HCEC 1CT (cell line): Measurements from ENCODE around the gene MRPS22.

ENCODE experiments used
- DNase-seq: peaks from one replicate; pipeline ENCODE4 v3.0.0-alpha.2; 2017

Gene MRPS22

DNA sequence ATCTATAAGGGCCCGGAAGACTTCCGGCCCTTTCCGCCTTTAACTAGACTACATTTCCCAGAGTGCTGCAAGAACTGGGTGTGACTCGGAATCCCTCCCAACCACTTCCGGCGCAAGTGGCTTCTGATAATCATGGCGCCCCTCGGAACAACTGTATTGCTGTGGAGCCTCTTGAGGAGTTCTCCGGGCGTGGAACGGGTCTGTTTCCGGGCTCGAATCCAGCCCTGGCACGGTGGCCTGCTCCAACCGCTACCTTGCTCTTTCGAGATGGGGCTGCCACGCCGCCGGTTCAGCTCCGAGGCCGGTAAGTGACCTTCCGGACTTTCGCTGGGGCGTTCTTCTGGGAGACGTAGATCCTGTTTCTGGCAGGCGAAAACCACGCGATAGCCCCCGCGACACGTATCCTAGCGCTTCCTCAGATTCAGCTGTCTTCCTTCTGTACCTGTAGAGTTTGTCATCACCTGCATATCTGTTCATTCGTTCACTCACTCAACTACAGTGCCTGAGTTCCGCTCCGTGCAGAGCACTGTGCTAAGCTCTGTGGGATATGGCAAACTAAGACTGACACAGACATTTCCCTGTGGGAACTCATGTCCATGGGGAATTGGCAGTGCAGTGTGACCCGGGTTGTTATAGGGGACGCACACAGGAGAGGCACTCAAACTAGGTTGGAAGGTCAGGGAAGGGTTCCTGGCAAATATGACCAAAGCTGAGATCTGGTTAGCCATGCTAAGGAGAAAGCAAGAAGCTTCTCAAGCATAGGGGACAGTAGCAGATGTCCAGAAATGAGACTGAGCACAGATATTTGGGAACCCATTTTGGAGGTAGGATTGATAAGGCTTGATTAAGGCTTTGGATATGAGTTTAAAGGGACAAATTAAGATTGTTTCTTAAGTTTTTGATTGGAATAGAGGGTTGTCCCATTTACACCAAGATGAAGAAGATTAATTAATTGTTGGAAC, at the start of gene MRPS22:
MRPS22 (plus strand) TSS at position 126 of the 962 bp plus-strand sequence; CDS start at position 133, 7 bp downstream.
- DNase-seq, result peak; percentile 91

DNA sequence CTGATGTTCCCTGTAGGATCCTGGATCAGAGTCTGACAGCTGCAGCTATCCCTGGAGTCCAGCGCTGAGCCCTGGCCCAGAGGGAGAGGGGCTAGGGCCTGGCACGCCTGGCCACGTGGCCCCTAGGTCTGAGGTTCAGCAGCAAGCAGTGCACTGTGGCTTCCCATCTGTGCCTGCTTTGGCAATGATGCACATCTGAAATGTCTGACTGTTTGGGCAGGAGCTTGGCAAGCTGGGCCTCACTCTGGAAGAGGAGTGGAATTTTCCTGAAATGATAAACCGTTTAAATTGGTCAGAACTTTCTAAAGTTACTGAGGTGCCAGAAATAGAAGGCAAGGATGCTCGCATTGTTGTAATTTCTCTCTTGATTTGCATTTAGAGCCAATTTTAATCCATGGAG, 48.8 kb upstream of the MRPS22 start:
- no peak for DNase-seq

DNA sequence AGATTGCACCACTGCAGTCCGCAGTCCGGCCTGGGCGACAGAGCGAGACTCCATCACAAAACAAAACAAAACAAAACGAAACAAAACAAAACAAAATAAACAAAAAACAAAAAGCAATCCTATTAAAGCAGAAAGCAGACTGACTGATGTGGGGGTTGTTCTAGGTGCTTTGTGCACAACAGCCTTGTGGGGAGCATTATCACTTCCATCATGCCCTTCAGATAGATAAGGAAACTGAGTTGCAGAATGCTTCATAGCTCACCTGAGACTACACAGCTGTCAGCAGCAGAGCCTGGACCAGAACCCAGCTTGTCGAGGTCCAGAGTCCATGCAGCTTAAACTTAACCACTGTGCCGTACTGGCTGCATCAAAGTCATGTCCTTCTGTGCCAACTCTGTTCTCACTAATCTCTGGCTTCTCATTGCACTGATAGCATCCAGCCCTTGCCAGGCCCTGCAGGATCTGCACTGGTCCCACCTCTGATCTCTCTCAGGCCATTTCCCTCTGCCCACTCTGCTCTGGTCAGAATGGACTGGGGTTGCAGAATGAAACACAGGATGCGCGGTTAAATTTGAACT, 47.6 kb upstream of the MRPS22 start:
- DNase-seq, result no peak

- no peak for DNase-seq
Measured at GRCh38 chr3:139297588-139298311, 46.1 kb upstream of the MRPS22 start.

DNA sequence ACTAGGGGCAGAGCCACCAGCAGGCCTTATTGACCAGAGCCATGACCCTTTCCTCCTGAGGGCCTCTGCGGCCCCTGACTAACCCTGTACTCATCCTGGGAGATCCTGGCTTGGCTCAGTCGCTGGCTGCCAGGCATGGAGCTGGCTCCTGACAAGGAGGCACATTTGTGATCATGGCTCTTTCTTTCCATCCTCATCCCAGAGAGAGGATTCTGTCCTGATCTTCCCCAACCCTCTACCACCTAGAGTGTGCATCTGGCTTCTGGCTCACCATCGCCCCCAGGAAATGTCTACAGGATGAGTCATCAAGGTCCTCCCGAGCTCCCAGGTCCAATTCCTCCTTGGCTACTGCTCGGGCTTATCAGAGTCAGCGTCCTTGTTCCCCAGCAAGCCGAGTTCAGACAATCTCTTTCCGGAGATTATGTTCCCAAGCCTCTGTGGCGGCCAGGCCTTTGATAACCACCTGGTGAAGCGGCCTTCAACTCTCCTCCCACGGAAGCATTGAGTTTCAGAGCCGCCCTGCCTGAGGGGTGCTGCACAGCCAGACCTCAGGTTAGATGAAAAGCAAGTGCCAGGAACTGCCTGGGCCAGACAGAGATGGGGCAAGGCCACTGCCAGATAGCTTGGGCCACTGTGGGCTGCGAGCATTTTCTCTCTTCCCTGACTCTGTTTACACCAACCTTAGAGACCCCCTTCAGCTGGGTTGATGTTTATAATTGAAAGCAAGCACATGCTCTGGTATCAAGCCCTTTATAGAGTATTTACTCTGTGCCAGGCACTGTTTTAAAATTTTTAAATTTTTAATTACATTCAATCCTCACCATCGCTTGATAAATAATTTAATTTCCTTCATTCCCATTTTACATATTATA, 44.3 kb upstream of the MRPS22 start:
- peak; percentile 91 for DNase-seq

GRCh38 chr3:139300416-139300815, 43.4 kb upstream of the MRPS22 start:
- no peak for DNase-seq

GRCh38 chr3:139301183-139301582, 42.6 kb upstream of the MRPS22 start:
- DNase-seq, result peak; percentile 43

DNA sequence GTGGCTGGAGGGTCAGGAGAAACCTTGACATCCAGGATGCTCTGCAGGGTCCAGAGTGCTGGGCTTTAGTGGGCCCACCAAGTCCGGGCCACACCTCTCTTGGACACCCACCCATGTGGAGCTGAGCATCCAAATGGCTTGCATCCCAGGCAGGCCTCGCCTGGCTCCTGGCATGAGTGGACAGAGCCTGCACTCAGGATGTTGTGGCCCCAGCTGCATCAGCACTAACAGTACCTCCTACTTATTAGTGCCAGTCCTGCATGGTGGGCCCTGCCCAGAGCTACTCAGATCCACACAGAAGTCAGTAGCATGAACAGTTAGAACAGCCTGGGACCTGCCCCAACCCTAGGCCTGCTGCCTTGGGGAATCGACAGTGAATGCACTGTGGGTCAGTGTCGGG, 42.2 kb upstream of the MRPS22 start:
- no peak for DNase-seq

GRCh38 chr3:139302084-139302800, 41.6 kb upstream of the MRPS22 start:
- DNase-seq, result peak; percentile 99

- no peak for DNase-seq
Measured at GRCh38 chr3:139302801-139303113, 41.1 kb upstream of the MRPS22 start.

DNA sequence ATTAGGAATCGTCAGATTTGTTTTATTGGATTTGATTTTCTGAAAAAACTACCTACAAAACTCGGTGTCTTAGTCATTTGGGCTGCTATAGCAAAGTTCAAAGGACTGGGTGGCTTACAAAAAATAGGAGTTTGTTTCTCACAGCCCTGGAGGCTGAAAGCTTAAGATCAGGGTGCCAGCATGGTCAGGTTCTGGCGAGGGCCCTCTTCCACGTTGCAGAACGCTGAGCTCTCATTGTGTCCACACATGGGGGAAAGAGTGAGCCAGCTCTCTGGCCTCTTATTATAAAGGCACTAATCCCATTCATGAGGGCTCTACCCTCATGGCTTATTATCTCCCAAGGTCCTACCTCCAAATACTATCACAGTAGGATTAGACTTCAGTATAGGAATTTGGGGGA, 40.6 kb upstream of the MRPS22 start:
- no peak for DNase-seq

- no peak for DNase-seq
Measured at GRCh38 chr3:139304383-139304782, 39.4 kb upstream of the MRPS22 start.

- DNase-seq, result no peak
Measured at GRCh38 chr3:139306078-139306477, 37.7 kb upstream of the MRPS22 start.

DNA sequence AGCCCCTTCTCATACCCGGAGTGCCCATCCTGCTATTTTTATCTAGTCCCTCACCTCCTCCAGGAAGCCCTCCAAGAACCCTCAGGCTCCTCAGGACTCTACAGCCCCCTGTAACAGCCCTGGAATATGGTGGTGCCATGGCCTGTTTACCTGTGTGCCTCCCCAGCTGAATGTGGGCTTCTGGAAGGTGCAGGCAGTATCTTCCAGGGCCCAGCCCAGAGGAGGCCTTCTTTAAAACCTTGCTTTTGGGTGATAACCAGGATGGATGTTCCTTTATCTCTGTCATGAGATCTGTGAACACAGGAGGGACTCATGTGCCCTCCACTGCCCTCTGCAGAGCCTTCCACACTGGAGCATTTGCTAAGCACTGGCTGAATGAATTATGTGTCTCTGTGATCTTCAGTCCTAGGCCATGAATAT, 36.7 kb upstream of the MRPS22 start:
- DNase-seq, result no peak

- no peak for DNase-seq
Measured at GRCh38 chr3:139307601-139308555, 35.9 kb upstream of the MRPS22 start.

GRCh38 chr3:139308560-139308959, 35.3 kb upstream of the MRPS22 start:
- peak; percentile 42 for DNase-seq

DNA sequence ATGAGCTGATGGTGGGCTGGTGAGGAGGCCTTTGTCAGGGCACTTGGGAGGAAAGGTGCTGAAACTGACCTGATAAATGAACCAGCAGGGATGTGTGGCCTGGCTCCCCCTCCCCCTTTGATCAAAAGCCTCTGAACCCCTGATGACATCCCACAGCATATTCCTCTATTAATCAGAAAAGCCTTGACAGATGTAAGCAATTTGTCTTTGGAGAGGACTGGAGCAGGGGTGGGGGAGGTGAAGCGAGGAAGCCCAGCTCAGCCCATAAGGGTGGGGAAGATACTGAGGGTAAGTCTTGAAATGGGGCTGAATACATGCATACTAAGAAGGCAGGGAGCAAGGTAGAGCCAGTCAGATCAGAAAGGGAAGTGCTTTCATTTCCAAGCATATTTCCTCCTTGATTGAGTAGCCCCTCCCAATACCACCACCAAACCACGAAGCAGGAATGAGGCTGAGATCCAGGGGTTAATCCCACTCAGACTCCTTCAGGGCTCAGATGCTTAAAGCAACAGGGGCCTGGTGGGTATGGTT, 34.7 kb upstream of the MRPS22 start:
- DNase-seq, result no peak

DNA sequence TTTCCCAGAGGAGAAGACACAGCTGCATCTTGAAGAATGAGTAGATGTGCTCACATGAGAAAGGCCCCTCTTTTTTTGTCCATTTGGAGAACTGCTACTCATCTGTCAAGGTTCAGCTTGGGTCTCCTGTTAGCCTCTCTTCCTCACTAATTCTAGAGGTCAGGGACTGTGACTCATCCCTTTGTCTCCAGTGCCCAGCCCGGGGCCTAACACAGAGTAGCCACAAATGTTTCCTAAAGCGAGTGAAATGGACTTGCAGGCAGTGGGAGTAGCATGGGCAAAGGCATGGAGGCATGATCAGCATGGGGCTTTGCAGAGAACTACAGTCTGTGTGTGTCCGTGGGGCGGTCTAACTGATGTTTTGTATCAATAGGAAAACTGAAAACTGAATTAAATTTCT, 33.9 kb upstream of the MRPS22 start:
- DNase-seq, result peak; percentile 77

DNA sequence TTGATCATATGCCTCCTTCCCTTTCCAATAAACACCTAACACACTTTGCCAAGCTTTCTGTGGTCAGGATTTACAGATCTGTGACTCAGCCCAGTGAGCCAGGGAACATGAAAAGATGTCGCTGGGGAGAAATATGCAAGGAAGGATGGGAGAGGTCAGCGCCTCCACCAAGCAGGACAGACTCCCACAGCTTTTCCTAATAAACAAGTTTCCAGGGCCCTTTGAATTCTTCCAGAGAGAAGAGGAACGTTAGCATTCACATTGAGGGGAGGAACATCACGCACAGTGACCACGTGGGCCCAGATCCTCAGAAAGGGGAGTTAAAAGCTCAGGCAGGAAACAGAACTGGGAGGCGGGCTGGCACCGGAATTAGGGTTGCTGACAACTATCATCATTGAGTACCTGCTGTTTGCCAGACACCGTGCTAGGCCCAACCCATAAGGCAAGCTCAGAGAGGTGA, 33.3 kb upstream of the MRPS22 start:
- DNase-seq, result peak; percentile 91

- no peak for DNase-seq
Measured at GRCh38 chr3:139311557-139311956, 32.3 kb upstream of the MRPS22 start.
